Midbrain (tissue), 1 donor: ENCODE results near the gene IPO11.

ENCODE experiments used
- DNase-seq: peaks from one replicate; lab custom pipeline; 2025; lab: John Stamatoyannopoulos, UW

Gene IPO11

GRCh38 chr5:62412549-62413329 lies at the start of gene IPO11:
Gene IPO11 (plus strand): TSS chr5:62412763. CDS start chr5:62437280, 24,517 bp downstream.
- peak; percentile 99 for DNase-seq

DNA sequence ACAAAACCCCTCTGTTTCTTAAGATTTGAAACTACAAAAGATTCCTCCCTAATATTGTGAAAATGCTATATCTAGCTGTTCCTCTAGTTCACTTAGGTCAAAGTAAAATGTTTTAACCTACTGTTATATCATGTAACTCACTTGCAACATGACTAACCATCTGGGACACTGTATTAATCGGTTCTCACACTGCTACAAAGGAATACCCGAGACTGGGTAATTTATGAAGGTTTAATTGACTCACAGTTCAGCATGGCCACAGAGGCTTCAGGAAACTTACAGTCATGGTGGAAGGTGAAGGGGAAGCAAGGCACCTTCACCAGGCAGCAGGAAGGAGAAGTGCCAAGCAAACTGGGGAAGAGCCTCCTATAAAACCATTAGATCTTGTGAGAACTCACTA lies 43.5 kb upstream of the IPO11 start:
- no peak for DNase-seq

GRCh38 chr5:62371409-62371808 lies 41.2 kb upstream of the IPO11 start:
- DNase-seq, result no peak

DNA sequence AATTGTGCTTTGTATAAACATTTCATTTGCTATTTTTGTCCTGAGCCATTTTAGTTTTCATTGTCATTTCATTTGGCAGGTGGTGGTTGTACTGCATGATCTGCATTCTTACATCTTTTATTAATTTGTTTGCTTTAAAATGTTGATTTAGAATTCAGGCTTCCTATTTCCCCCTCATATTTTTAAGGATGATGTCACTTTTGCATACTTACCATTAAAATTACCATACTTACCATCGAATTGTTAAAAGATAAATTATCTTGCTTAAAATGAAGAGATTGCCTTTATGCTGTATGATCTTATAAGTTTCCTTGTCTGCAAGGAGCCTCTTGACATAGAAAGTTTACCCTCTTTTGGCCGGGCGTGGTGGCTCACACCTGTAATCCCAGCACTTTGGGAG lies 40.0 kb upstream of the IPO11 start:
- no peak for DNase-seq

- no peak for DNase-seq
Measured at GRCh38 chr5:62373382-62373781, 39.2 kb upstream of the IPO11 start.

DNA sequence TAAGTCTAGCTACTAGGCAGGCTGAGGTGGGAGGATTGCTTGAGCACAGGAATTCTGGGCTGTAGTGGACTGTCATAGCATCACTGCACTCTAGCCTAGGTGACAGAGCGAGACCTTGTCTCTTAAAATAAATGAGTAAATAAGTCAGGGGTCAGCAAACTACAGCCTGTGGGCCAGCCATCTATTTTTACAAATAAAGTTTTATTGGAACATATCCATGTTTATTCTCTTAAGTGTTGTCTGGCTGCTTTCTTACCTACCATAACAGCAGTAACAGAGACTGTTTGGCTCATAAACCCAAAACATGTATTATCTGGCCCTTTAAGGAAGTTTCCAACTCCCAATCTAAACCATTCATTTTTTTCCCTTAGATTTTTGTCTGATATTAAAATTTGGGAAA lies 38.5 kb upstream of the IPO11 start:
- DNase-seq, result no peak

DNA sequence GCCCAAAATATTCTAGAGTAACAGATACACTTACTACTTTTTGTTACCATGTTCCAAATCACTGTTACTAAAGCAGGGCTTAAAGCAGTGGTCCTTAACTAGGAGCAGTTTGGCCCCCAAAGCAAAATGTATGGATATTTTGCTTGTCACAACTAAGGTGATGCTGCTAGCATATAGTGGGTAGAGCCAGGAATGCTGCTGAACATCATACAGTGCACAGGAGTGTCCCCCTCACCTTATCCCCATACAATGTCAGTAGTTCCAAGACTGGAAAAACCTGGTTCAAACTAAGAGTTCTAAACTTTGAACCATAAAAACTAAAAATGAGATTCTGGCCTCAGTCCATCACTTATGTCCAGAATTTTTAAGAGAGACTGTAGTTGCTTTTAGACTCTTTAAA lies 36.9 kb upstream of the IPO11 start:
- no peak for DNase-seq

DNA sequence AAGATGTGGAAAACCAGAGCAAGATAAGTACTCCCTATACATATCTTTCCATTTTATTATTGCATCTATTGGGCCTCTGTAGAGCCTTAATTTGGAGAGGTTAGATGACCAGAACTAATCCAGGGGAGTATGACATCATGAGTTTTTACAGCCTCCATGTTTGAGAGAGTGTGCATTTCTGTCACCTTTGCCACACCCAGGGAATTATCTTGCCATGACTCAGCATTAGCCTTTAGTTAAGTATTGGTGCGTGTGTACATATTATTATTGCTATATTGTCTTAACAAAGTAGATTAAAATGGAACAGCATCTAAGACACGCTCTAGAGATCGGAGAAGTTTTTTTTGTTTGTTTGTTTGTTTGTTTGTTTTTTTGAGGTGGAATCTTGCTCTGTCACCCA lies 36.5 kb upstream of the IPO11 start:
- no peak for DNase-seq

- DNase-seq, result no peak
Measured at GRCh38 chr5:62385131-62385530, 27.4 kb upstream of the IPO11 start.

GRCh38 chr5:62385816-62386400 lies 26.7 kb upstream of the IPO11 start:
- DNase-seq, result no peak

GRCh38 chr5:62386824-62387223 lies 25.7 kb upstream of the IPO11 start:
- no peak for DNase-seq

DNA sequence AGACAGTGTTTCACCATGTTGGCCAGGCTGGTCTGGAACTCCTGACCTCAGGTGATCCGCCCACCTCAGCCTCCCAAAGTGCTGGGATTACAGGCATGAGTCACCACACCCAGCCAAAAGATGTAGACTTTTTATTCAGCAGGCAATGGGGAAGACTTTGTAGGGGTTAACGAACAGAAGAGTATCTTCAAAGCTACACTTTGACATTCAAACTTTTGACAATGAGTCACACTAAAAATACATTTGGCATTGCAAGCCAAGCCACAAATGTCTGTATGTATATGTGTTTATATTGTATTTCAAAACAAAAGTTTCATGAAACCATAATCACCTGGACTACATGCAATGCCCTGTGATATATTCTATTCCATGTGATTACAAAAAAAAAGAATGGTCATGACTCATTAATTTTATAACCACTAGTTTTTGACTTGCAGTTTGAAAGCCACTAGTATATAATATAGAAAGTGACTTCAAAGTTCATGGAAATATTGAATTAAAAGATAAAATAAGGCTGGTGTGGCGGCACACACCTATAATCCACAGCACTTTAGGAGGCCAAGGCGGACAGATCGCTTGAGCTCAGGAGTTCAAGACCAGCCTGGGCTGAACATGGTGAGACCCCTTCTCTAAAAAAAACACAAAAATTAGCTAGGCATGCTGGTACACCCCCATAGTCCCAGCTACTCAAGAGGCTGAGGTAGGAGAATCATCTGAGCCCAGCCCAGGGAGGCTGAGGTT lies 17.2 kb upstream of the IPO11 start:
- no peak for DNase-seq

DNA sequence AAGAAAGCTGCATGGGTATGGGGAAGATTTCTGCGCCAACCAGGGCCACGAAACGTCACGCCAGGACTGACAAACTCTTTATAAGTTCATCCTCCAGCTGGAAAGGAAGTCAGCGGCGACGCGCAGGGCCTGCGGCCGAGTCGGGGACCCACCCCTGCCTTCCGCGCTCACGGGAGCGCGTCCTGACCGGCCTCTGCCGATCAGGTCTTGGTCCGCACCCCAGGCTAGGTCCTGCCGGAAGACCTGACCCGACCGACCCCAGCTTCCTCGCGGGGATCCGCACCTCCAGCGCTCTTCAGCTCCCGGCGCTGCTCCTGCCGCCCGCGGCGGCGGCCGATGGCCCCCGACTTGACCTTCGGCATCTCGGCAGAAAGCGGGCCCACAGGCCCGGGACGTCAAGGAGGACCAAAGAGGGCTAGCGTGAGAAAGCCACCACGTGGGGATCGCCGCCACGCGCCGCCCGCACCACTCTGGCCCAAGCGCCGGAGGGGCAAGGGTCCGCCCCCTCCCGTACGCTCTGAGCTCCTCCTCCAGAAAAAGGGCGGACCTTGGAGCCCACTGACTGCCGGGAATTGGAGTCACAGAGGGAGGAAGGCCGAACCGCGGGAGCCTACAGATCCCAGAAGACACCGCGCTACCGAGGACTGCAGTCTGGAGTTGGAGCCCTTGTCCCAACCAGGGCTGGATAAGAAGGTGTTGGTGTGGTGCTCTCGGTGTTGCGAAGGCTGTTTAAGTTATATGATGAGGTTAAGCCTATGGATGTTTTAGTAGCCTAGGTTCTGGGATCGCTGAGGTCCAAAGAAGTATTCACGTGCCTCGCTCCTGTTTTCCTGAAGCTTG lies 8.9 kb upstream of the IPO11 start, which contains the start of gene DIMT1:
TSS of gene DIMT1 (minus strand) at position 495 of the 840 bp plus-strand sequence. CDS start at position 362, 133 bp downstream.
- DNase-seq, result peak; percentile 98

DNA sequence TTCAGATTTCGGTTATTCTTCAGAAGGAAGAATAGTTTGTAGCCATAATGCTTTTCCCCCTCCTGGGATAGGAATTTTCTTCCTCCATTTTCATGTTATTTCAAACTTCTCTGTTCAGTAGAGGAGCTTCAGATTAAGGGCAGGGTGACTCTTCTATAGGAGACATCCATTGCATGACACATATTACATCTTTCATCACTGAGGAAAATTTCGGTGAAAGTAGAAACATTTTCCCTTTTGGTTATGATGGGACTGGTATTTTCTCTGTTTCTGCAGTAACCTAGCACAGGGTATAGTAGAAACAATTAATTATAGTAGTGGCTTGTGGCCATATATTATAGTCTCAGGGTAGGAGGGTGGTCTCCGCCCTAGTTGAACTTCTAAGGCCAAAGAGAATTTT lies 1.1 kb downstream of the IPO11 start:
- no peak for DNase-seq

DNA sequence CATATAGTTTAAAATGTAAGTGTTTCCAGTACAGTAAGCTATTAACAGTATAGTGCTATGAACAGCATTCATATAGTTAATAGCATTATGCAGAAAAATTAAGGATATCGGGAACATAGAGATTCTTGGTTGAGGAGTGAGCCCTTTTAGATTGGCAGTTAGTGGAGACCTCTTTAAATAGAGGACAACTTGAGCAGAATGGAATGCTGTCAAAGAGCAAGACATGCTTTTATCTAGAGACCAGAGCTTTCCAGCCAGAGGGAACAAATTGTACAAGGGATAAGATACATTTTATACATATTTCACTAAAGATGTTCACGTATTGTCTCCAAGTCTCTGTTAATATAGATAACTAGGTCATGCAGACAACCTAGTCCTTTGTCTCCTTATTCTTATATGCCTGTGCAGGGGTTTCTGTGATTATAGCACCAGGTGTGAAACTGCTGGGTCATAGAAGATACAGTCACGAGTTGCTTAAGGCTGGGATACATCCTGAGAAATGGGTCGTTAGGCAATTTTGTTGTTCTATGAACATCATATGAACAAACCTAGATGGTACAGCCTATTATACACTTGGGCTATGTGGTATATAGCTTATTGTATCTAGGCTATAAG lies 6.0 kb downstream of the IPO11 start:
- no peak for DNase-seq

- no peak for DNase-seq
Measured at GRCh38 chr5:62419609-62420008, 7.0 kb downstream of the IPO11 start.

DNA sequence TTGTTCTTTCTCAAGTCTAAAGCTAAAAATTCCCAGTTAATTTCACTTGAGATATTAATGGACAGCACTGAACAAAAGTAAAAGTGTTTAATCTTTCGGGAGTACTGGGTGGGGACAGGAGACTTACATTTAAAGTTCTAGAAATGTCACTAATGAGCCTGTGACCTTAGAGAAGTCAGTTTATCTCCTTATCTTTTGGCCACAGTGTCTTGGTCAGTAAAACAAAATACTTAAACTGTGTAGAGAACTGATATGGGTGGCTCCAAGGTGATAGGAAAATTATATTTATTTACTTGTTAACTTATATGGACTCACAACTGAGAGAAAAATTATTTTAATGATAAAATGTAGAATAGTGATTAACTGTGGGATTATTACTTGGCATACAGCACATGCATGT lies 8.9 kb downstream of the IPO11 start:
- no peak for DNase-seq

DNA sequence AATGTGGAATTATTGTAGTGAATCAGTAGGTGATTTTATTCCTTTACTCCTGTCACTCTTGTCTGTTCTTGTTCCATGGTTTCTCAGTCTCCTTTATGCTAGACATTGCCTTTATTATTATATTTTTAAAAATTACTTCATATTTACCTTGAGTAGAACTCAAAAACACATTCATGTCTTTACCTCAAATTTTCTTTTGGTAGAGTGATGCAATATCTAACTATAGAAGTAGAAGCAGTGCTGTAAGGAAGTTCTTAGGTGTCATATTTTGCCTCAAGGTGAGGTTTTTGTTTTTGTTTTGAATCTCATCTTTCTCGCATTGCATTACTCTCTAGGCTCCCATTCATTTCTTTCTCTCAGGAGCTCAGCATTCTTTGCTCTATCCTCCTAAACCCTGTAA lies 12.2 kb downstream of the IPO11 start:
- DNase-seq, result no peak

GRCh38 chr5:62431735-62432620 lies 19.4 kb downstream of the IPO11 start:
- DNase-seq, result peak; percentile 4

DNA sequence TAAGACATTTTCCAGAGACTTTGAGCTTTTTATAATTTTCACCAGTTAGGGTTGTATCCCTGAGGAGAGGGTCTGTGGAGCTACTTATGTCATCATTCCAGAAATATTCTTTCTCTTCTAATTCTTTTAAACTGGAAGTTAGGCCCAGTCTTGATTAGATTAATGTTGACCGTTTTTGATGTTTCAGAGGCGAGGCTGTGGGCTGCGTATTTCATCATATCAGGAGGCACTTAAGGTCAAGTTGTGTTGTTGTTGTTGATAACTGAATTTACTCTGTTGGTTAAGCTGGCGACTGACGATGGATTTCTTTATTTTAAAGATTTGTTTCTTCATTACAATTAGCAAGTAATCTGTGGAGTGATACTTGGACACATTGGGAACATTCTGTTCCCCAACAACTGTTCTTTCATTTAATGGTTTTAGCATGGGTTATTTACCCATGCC lies 20.1 kb downstream of the IPO11 start:
- DNase-seq, result no peak

GRCh38 chr5:62448528-62448927 lies 36.0 kb downstream of the IPO11 start:
- no peak for DNase-seq
